HepG2 (cell line): Measurements from ENCODE around the gene OLFM2. TPM values are rescaled to one million over a fixed set of nuclear protein-coding genes. Genes with fewer than 3 reads are reported as not detected.

ENCODE experiments used
- ATAC-seq: fragments of 200-7000 bp; cut with Tn5 transposase; 3 replicates; pipeline ENCODE4 v1.9.1; 2020; ENCODE audit warnings: mild to moderate bottlenecking, moderate library complexity
- BruUV-seq: library from RNA; stranded (reverse); fragments of 400-500 nt; replicated peaks from 2 replicates; lab custom pipeline; 2021; lab: Mats Ljungman, UMichigan
- CTCF ChIA-PET: fragments of 300-600 bp; formaldehyde crosslinking; extraction: SDS; loops from one replicate; lab custom pipeline; 2021; ENCODE audit warnings: low total read pairs, inconsistent platforms, low intra/inter-chr PET ratio; lab: Yijun Ruan, JAX
- POLR2A ChIA-PET: fragments of 350-600 bp; sonication (Branson Sonifier 250); formaldehyde crosslinking; loops from one replicate; lab custom pipeline; 2020; ENCODE audit warnings: antibody characterized with exemption, inconsistent platforms; lab: Yijun Ruan, JAX
- DNase-seq: peaks from one replicate; pipeline ENCODE4 v3.0.0-alpha.2; 2015; ENCODE audit warnings: low spot score
- FAIRE-seq: peaks from 3 replicates; lab custom pipeline; 2011; peaks lifted over from hg19 to GRCh38; lab: Jason Lieb, UNC
- H2AFZ ChIP-seq: one replicate; pipeline ENCODE4 v1.6.1; 2011; ENCODE audit warnings: low read length, inconsistent platforms
- H3K27ac ChIP-seq: fragments of 300-600 bp; 3 replicates; pipeline ENCODE4 v1.8.0; 2011; ENCODE audit warnings: mixed run types, mild to moderate bottlenecking, mixed read lengths, low read length, inconsistent platforms; ENCODE audit not compliant: insufficient read depth; ENCODE audit errors: extremely low read length
- H3K27me3 ChIP-seq, 2 experiments: fragments of 200-600 bp in 1 of 2; 2 replicates in 1 of 2; 3 replicates in 1 of 2; pipeline versions ENCODE4 v1.6.0 to v1.8.0; 2011; ENCODE audit warnings: low read length in 2 of 2, mild to moderate bottlenecking in 2 of 2, moderate library complexity in 2 of 2, inconsistent platforms in 1 of 2; ENCODE audit not compliant: insufficient read depth in 2 of 2, control insufficient read depth in 1 of 2
- H3K36me3 ChIP-seq, 2 experiments: fragments of 200-600 bp in 1 of 2; replicated peaks in 1 of 2; 2 replicates in 1 of 2; 3 replicates in 1 of 2; pipeline versions ENCODE4 v1.5.1 to v1.8.0; 2011; ENCODE audit warnings: low read length in 2 of 2, inconsistent platforms in 1 of 2; ENCODE audit not compliant: insufficient read depth in 2 of 2, control insufficient read depth in 1 of 2
- H3K4me1 ChIP-seq: 2 replicates; pipeline ENCODE4 v1.5.1; 2012; ENCODE audit warnings: low read length, inconsistent platforms; ENCODE audit not compliant: insufficient read depth
- H3K4me2 ChIP-seq: 2 replicates; pipeline ENCODE4 v1.6.0; 2011; ENCODE audit warnings: low read depth, low read length, inconsistent platforms
- H3K4me3 ChIP-seq, 3 experiments: fragments of 200-600 bp in 1 of 3; sonication (generic), shearing (Covaris generic) in 1 of 3; replicated peaks in 1 of 3; 2 replicates each; pipeline ENCODE4 v1.5.1; 2011 to 2016; ENCODE audit warnings: low read length in 3 of 3, inconsistent platforms in 2 of 3, low read depth in 2 of 3, mild to moderate bottlenecking in 2 of 3, control low read depth in 1 of 3, mixed read lengths in 1 of 3; ENCODE audit not compliant: insufficient read depth in 1 of 3
- H3K79me2 ChIP-seq: one replicate; pipeline ENCODE4 v1.6.1; 2011; ENCODE audit warnings: low read length, inconsistent platforms; ENCODE audit not compliant: insufficient read depth
- H3K9ac ChIP-seq: 2 replicates; pipeline ENCODE4 v1.6.0; 2011; ENCODE audit warnings: mild to moderate bottlenecking, low read depth, low read length, inconsistent platforms; ENCODE audit not compliant: insufficient read depth
- H3K9me3 ChIP-seq: 2 replicates; pipeline ENCODE4 v1.5.1; 2012; ENCODE audit warnings: mild to moderate bottlenecking, low read length
- H4K20me1 ChIP-seq: 2 replicates; pipeline ENCODE4 v1.6.0; 2011; ENCODE audit warnings: inconsistent platforms, mild to moderate bottlenecking, low read length, moderate library complexity; ENCODE audit not compliant: insufficient read depth
- ARNT2 ChIP-seq: sonication (generic); formaldehyde crosslinking; IDR thresholded peaks from 2 replicates; pipeline ENCODE4 v1.8.0; 2022; ENCODE audit warnings: mild to moderate bottlenecking, low read depth, missing genetic modification reagents, moderate library complexity
- CHD2 ChIP-seq: IDR thresholded peaks from 2 replicates; pipeline ENCODE4 v1.6.1; 2011; ENCODE audit warnings: low read depth, low read length, improper control_type of control experiment
- ELF3 ChIP-seq: IDR thresholded peaks from 2 replicates; pipeline ENCODE4 v1.6.1; 2016; ENCODE audit warnings: missing genetic modification reagents, missing compliant biosample characterization
- ERF ChIP-seq: IDR thresholded peaks from 2 replicates; pipeline ENCODE4 v1.6.1; 2018; ENCODE audit warnings: missing biosample characterization, missing genetic modification reagents
- FOXK1 ChIP-seq: sonication (generic); formaldehyde crosslinking; IDR thresholded peaks from 2 replicates; pipeline ENCODE4 v1.4.0; 2020; ENCODE audit warnings: low read depth, missing genetic modification reagents, borderline replicate concordance
- GFI1 ChIP-seq: sonication (generic); formaldehyde crosslinking; IDR thresholded peaks from 2 replicates; pipeline ENCODE4 v1.5.0; 2020; ENCODE audit warnings: missing genetic modification reagents, mild to moderate bottlenecking, borderline replicate concordance
- HNF4G ChIP-seq, 2 experiments: sonication (generic) in 1 of 2; formaldehyde crosslinking in 1 of 2; IDR thresholded peaks; 2 replicates each; pipeline versions ENCODE4 v1.4.0 to v1.6.1; 2011 to 2020; ENCODE audit warnings: borderline replicate concordance in 2 of 2, low read depth in 2 of 2, mild to moderate bottlenecking in 2 of 2, low read length in 1 of 2, missing genetic modification reagents in 1 of 2, moderate library complexity in 1 of 2
- JUNB ChIP-seq: sonication (generic); formaldehyde crosslinking; IDR thresholded peaks from 2 replicates; pipeline ENCODE4 v1.8.0; 2022; ENCODE audit warnings: missing genetic modification reagents, mild to moderate bottlenecking, borderline replicate concordance
- MTF2 ChIP-seq: sonication (generic); formaldehyde crosslinking; IDR thresholded peaks from 2 replicates; pipeline ENCODE4 v1.5.0; 2020; ENCODE audit warnings: missing genetic modification reagents, borderline replicate concordance
- PATZ1 ChIP-seq: sonication (generic); formaldehyde crosslinking; IDR thresholded peaks from 2 replicates; pipeline ENCODE4 v1.4.0; 2020; ENCODE audit warnings: missing genetic modification reagents
- REL ChIP-seq: sonication (generic); formaldehyde crosslinking; conservative IDR thresholded peaks from 2 replicates; pipeline ENCODE4 v1.8.0; 2022; ENCODE audit warnings: mild to moderate bottlenecking, missing genetic modification reagents, moderate library complexity
- SAP130 ChIP-seq: IDR thresholded peaks from 2 replicates; pipeline ENCODE4 v1.6.1; 2016; ENCODE audit warnings: low read depth
- SP5 ChIP-seq: IDR thresholded peaks from 2 replicates; pipeline ENCODE4 v1.6.1; 2016; ENCODE audit warnings: low read depth, borderline replicate concordance
- TEAD3 ChIP-seq: optimal IDR thresholded peaks from 2 replicates; pipeline ENCODE3; 2016; ENCODE audit warnings: borderline replicate concordance
- TFAP4 ChIP-seq: sonication (generic); IDR thresholded peaks from 2 replicates; pipeline ENCODE4 v1.6.1; 2016; ENCODE audit warnings: low read depth, borderline replicate concordance
- ZBTB8A ChIP-seq: sonication (generic); formaldehyde crosslinking; IDR thresholded peaks from 2 replicates; pipeline ENCODE4 v1.4.0; 2020; ENCODE audit warnings: mild to moderate bottlenecking, low read depth, missing genetic modification reagents, borderline replicate concordance
- ZFP90 ChIP-seq: sonication (generic); formaldehyde crosslinking; IDR thresholded peaks from 2 replicates; pipeline ENCODE4 v1.8.0; 2022; ENCODE audit warnings: missing genetic modification reagents, mild to moderate bottlenecking, inconsistent platforms, borderline replicate concordance
- ZNF614 ChIP-seq: IDR thresholded peaks from 2 replicates; pipeline ENCODE4 v1.6.1; 2018; ENCODE audit warnings: missing biosample characterization, missing genetic modification reagents, inconsistent platforms, borderline replicate concordance
- ZNF691 ChIP-seq: sonication (generic); formaldehyde crosslinking; IDR thresholded peaks from 2 replicates; pipeline ENCODE4 v1.4.0; 2020; ENCODE audit warnings: missing genetic modification reagents, low read depth, mild to moderate bottlenecking, borderline replicate concordance
- ZNF788 ChIP-seq: sonication (generic); formaldehyde crosslinking; IDR thresholded peaks from 2 replicates; pipeline ENCODE4 v1.5.0; 2020; ENCODE audit warnings: mild to moderate bottlenecking, missing genetic modification reagents, borderline replicate concordance
- WGBS: methylation state at CpG from one replicate; pipeline ENCODE4 v1.1.6; 2017; ENCODE audit warnings: low lambda C conversion rate; 5-methylcytosine and 5-hydroxymethylcytosine counted together
- in situ Hi-C: cut with HindIII; loops from 2 replicates; pipeline ENCODE4 v1.10.0; 2017; ENCODE audit warnings: low pct_unique_long_range_greater_than_20kb; ENCODE audit not compliant: extremely low pct_ligation_motif_present
- intact Hi-C: fragments of 100-400 bp; cut with micrococcal nuclease; formaldehyde crosslinking; loops from one replicate; pipeline ENCODE4 v1.10.0; 2022; ENCODE audit not compliant: unreplicated experiment
- polyA plus RNA-seq, 8 experiments: library from polyadenylated mRNA; depleted of rRNA in 3 of 8; stranded (reverse) in 7 of 8; unstranded in 1 of 8; fragments of >200 nt; fragmentation: Illumina TruSeq in 4 of 8; extraction: Trizol in 4 of 8; gene quantifications; 2 replicates each; pipeline versions ENCODE4 v1.2.1 to v1.2.3, GENCODE V29; 2011 to 2016; ENCODE audit warnings: low read depth in 4 of 8, missing spikeins in 1 of 8, mixed read lengths in 1 of 8; ENCODE audit not compliant: insufficient read depth in 1 of 8
- total RNA-seq, 5 experiments: library from RNA; depleted of rRNA; stranded (reverse); fragments of >200 nt; fragmentation: Illumina TruSeq; extraction: Trizol; gene quantifications; 2 replicates each; pipeline ENCODE4 v1.2.3, GENCODE V29; 2016; ENCODE audit warnings: low read depth in 1 of 5
- TF ChIP-seq, protein P1 (sequence below): sonication (generic); formaldehyde crosslinking; IDR thresholded peaks from 2 replicates; pipeline ENCODE4 v1.4.0; 2020; ENCODE audit warnings: mild to moderate bottlenecking, missing genetic modification reagents

The OLFM2 gene
- total and polyA plus RNA-seq, 2 of the 13 experiments (the other 11 are each of a cell fraction or from before 2014, with no cell fraction given), result 0.20 to 0.51 TPM

DNA sequence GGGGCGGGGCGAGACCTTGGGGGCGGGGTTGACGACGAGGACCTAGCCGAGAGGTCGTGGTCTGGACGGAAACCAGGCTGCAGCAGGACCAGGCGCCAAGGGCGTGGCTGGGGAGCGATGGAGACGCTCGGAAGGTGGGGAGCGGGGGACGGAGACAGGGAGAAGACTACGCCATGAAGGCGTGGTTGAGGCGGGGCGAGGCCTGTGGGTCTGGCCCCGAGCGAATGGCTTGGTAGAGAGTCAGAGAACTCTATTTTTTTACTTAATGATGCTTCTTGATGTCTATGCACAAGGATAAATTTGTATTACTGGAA, 116.8 kb downstream of the OLFM2 start:
- Histone ChIP-seq H3K9ac (peak overlapping the region; percentile 23; the same call in 1 of the 2 replicates), H3K4me1 (peaks cover 33% of the 10 kb centered on the region), H3K79me2 (peaks cover 31% of the 10 kb centered on the region), H3K9me3 (no peaks in the 10 kb centered on the region; the same call in 1 of the 2 replicates), H4K20me1 (peaks cover 6% of the 10 kb centered on the region; the same call in 1 of the 2 replicates), H2AFZ (no peak overlapping the region), H3K4me3 (peak overlapping the region in 2 of 3 experiments; percentile 48 to 69; a peak in 4 of 6 replicates), H3K4me2 (peak overlapping the region; percentile 68), H3K36me3 (peaks cover 0 to 4% of the 10 kb centered on the region in 2 experiments; a peak in 2 of 5 replicates), H3K27me3 (no peaks in the 10 kb centered on the region; a peak in 1 of 5 replicates), H3K27ac (no peak overlapping the region)
- CTCF ChIA-PET, result no interaction called here
- in situ Hi-C loops (no loop called here), intact Hi-C loops (loop anchor here (1.0 to 2.0 kb wide), 2 partner anchors 27 to 35 kb away; no protein-coding TSS in a partner anchor)
- no TSS peak for BruUV-seq
- 2% methylated on average over 20 of the region's 21 CpGs for whole genome bisulfite sequencing
- POLR2A ChIA-PET, result interaction anchor here (0.7 to 2.5 kb wide), 9 partner anchors 8 to 987 kb away, joined by 3 to 16 read pairs (median 4); partner anchors contain the start of genes MBD3L1, PIN1, UBL5 and ZNF846
- DNase-seq (no peak), ATAC-seq (no peak; the same call in 1 of the 3 replicates), FAIRE-seq (no peak)
- TF ChIP-seq MTF2 (CRISPR knock-in tag) (no peak), PATZ1 (0 out of 2 replicates have a peak, but pooled peaks have one; percentile 14), ZBTB8A (no peak), CHD2 (no peak), TEAD3 (CRISPR knock-in tag) (peak; percentile 17), ZNF614 (CRISPR knock-in tag) (no peak), SP5 (CRISPR knock-in tag) (peak; percentile 29; the same call in 1 of the 2 replicates), FOXK1 (CRISPR knock-in tag) (peak; percentile 22; the same call in 1 of the 2 replicates), HNF4G (IDR thresholded peaks at IDR 0.05; ENCODE audit: borderline replicate concordance, low read depth, low read length) (no peak), HNF4G (CRISPR knock-in tag; IDR thresholded peaks at IDR 0.05; ENCODE audit: borderline replicate concordance, low read depth) (no peak), ZNF691 (CRISPR knock-in tag) (no peak), REL (CRISPR knock-in tag) (no peak), TFAP4 (no peak), ERF (CRISPR knock-in tag) (0 out of 2 replicates have a peak, but pooled peaks have one; percentile 59), ELF3 (CRISPR knock-in tag) (0 out of 2 replicates have a peak, but pooled peaks have one; percentile 22), JUNB (CRISPR knock-in tag) (no peak), ZFP90 (CRISPR knock-in tag) (0 out of 2 replicates have a peak, but pooled peaks have one; percentile 19), ZNF788 (no peak), GFI1 (CRISPR knock-in tag) (no peak), ARNT2 (CRISPR knock-in tag) (no peak), SAP130 (CRISPR knock-in tag) (peak; percentile 42; the same call in 1 of the 2 replicates)
- TF ChIP-seq, protein P1, sequence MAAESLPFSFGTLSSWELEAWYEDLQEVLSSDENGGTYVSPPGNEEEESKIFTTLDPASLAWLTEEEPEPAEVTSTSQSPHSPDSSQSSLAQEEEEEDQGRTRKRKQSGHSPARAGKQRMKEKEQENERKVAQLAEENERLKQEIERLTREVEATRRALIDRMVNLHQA, result no peak
